ENCODE measurements around the gene FAM241B. TPM values are rescaled to one million over a fixed set of nuclear protein-coding genes. Genes with fewer than 3 reads are reported as not detected.

The FAM241B gene
- not detected in 2 replicates for total RNA-seq

GRCh38 chr10:69629897-69630650 is at the start of gene FAM241B:
FAM241B (plus strand) TSS chr10:69630247; CDS start chr10:69631744, 1,497 bp downstream.

Other genes starting within 250 kb of the FAM241B start
- 0.20 TPM in 1 of 2 replicates, not detected in the other for gene TACR2, start 213.3 kb upstream of the FAM241B start, total RNA-seq
- gene TSPAN15, start 178.8 kb upstream of the FAM241B start, total RNA-seq = 0.20 and 0.73 TPM in 2 replicates
- not detected in 2 replicates for gene NEUROG3, start 56.8 kb upstream of the FAM241B start, total RNA-seq
- gene COL13A1, start 171.7 kb downstream of the FAM241B start, total RNA-seq = 1.1 and 4.3 TPM in 2 replicates